B cell (primary cell): ENCODE data around the gene NFIC.

Experiments
- EZH2 ChIP-seq: IDR thresholded peaks from 2 replicates; pipeline ENCODE4 v1.6.1; 2012; ENCODE audit warnings: borderline replicate concordance, low read depth, mild to moderate bottlenecking, moderate library complexity, low read length; ENCODE audit not compliant: insufficient read depth, poor library complexity, severe bottlenecking
- TF ChIP-seq, protein P1 (sequence below): fragments of 200-600 bp; IDR thresholded peaks from one replicate; pipeline ENCODE4 v1.8.0; 2022; ENCODE audit warnings: antibody characterized with exemption, mild to moderate bottlenecking

DNA sequence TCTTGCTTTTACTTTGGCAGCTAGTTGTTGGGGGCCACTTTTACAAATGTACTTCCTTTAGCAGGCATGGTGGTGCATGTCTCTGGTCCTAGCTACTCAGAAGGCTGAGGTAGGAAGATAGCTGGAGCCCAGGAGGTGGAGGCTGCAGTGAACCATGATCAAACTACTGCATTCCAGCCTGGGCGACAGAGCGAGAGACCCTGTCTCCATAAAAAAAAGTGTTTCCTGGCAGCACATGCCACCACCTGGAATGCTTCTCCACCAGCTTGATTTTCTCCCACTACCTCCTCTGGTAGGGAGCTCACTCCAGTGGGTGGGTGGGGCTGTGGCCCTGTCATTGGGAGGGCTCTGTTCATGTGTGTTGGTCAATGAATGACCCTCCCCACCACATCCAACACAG is 152.3 kb downstream of the NFIC start:
- TF ChIP-seq, protein P1, sequence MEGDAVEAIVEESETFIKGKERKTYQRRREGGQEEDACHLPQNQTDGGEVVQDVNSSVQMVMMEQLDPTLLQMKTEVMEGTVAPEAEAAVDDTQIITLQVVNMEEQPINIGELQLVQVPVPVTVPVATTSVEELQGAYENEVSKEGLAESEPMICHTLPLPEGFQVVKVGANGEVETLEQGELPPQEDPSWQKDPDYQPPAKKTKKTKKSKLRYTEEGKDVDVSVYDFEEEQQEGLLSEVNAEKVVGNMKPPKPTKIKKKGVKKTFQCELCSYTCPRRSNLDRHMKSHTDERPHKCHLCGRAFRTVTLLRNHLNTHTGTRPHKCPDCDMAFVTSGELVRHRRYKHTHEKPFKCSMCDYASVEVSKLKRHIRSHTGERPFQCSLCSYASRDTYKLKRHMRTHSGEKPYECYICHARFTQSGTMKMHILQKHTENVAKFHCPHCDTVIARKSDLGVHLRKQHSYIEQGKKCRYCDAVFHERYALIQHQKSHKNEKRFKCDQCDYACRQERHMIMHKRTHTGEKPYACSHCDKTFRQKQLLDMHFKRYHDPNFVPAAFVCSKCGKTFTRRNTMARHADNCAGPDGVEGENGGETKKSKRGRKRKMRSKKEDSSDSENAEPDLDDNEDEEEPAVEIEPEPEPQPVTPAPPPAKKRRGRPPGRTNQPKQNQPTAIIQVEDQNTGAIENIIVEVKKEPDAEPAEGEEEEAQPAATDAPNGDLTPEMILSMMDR: no peak
- TF ChIP-seq EZH2: no peak
